ENCODE data around the gene CLEC4A. TPM values are rescaled to one million over a fixed set of nuclear protein-coding genes. Genes with fewer than 3 reads are reported as not detected.
A peak's percentile ranks its signal among the peaks of the same experiment; 100 is the strongest.
"Not testable (repeated sequence)": the region's sequence is repeated elsewhere in the genome, so short reads cannot be mapped to it uniquely, and the experiment has no call there.

Gene CLEC4A
- 4.6 TPM for total RNA-seq

DNA sequence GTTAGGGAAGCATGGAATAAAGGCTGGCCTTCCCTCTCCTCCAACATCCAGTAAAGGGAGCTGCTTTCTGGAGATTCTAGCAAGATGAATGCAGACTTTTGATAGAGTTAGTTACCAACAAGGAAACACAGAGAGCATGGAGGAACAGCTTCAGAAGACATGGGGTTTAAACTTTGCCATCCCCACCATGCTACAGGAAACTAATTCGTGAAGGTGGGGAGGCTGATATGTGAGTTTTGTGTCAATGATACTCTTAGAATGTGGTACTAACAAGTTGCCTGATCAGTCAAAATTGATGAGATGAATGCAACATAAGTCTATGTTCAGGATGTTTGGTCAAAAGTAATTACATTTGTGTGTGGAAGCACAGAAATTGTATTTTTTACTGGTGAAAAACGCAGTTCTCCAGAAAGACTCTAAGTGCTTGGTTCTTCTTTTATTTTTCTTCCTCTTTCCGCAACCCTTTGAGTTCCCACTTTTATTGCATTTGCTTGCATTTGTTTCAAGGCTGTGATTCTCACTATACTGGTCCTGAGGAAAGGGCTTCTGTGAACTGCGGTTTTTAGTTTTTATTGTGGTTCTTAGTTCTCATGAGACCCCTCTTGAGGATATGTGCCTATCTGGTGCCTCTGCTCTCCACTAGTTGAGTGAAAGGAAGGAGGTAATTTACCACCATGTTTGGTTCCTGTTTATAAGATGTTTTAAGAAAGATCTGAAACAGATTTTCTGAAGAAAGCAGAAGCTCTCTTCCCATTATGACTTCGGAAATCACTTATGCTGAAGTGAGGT, at the start of gene CLEC4A:
CLEC4A (plus strand) TSS at position 494 of the 789 bp plus-strand sequence; CDS start at position 756, 262 bp downstream.
- no peak for ATAC-seq
- no peak for DNase-seq (ENCODE audit: low spot score)
- intact Hi-C loops (cut with DNase I) = no loop called here

DNA sequence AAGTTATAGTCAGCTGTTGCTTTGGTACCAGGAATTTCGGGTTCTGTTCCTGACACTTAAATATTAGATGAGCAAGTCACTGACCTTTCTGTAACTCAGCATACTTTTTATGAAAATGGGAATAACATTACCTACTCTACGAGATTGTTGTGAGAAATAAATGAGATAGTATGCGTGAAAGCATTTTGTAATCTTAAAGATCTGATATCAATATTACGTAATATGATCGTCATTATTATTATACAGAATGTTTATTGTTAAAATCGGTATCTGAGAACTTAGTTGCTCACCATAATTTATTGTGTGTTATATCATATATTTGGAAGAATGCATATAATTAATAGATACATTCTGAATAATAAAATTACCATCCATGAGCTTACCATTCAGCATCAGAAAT, 47.5 kb upstream of the CLEC4A start:
- DNase-seq (ENCODE audit: low spot score) (no peak), ATAC-seq (no peak)
- intact Hi-C loops (cut with DNase I) = no loop called here

DNA sequence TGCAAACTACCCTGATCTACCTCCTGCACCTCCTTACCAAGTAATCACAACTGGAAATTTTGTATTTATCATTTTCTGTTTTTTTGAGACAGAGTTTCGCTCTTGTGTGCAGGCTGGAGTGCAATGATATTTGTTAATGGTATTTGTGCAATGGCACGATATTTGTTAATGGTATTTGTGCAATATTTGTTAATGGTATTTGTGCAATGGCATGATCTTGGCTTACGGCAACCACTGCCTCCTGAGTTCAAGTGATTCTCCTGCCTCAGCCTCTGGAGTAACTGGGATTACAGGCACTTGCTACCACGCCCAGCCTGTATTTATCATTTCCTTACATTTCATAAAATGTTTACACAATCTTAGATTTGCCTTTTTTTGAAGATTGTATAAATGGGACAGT, 47.1 kb upstream of the CLEC4A start:
- no peak for DNase-seq (ENCODE audit: low spot score)
- intact Hi-C loops (cut with DNase I) = no loop called here
- no peak for ATAC-seq

DNA sequence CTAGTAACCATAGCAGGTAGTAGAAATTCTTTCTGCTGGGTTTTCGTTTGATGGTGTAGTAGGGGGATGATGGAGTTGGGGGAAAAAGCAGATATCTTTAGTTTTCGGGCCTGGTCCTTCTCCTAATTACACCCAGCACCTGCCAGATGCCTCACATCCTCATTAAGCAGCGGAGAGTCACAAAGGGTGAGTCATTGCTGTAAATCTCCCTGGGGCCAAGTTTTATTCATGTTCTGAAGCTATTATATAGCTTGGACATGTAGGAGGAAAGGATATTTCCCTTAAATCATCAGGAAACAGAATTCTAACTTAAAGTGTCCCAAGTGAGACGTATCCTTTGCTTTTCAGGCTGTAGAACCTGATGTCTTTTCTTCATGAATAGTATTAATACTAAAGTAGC, 46.2 kb upstream of the CLEC4A start:
- DNase-seq (ENCODE audit: low spot score) = no peak
- no peak for ATAC-seq
- intact Hi-C loops (cut with DNase I) = no loop called here

DNA sequence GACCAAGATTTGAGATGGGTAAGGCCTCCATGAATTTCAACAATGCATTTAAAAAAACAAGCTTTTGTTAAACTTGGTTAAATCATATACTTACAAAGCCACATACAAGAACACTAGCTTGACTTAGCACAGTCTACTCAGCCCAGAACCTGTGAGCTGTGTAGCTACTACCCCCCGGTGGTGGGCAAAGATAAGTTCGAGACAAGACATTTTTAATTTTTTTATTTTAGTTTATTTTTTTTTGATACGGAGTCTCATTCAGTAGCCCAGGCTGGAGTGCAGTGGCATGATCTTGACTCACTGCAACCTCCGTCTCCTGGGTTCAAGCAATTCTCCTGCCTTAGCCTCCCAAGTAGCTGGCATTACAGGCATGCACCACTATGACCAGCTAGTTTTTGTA, 45.0 kb upstream of the CLEC4A start:
- intact Hi-C loops (cut with DNase I) = no loop called here
- ATAC-seq (no peak), DNase-seq (ENCODE audit: low spot score) (no peak)

DNA sequence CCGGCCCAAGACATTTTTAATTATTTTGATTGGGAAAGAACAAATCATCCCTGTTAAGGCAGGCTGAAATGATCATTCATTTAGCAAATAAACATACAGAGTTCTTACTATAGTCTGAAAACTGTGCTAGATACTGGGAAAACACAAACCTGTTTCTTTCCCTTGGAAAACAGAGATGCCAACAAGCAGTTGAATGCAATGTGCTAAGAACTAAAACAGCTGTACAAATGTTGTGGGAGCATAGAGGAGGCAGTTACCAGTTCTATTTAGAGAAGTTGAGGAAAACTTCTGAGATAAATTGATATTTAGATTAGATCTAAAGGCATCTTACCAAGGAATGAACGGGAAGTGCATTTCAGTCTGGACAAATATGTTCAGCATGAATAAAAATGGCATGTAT, 44.5 kb upstream of the CLEC4A start:
- intact Hi-C loops (cut with DNase I) = no loop called here
- no peak for ATAC-seq

DNA sequence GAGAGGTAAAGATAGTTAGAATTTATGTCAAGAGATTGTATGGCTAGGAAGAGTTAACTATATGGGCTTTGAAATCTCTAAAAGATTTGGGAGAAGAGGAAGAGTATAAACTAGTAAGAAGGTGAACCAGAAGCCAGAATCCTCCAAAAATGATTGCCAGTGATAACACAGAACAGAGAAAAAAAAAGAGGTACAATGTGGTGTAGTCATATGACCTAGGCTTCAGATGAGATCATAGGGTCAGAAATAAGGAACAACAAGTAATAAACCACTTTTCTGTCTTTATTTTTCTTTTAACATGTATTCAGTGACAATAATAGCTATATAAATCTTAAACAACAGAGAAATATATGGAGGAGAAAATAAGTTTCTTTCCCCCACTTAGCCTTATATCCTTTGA, 43.3 kb upstream of the CLEC4A start:
- intact Hi-C loops (cut with DNase I) = no loop called here
- ATAC-seq = no peak

More for the DNA sequence above, 44.5 kb upstream of the CLEC4A start:
- no peak for DNase-seq (ENCODE audit: low spot score)

DNA sequence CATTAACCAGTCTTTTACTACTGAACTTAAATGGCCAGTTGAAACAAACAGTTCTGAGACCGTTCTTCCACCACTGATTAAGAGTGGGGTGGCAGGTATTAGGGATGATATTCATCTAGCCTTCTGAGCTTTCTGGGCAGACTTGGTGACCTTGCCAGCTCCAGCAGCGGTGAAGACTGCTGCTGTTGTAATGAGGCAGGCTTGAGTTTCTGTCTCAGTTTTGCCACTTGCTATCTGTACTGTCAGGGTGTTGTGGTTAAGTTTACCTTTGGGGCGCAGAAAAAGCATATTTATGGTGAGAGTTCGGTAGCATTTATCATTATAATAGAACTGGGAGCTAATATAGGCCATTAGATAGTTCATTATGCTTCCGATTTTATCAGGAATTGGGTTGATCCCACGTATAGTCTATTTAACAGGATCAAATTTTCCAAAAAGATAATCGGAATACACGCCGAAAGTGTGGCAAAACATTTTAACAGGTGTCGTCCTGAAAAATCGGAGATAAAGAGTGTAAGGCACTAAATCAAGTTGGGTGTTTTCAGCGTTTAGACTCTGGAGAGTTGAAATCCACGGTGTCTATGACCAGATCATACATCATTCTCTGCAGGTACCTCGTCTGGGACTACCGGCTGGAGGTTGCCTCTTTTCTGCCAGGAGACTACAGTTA, 42.0 kb upstream of the CLEC4A start:
- DNase-seq (ENCODE audit: low spot score) (no peak), ATAC-seq (peak; percentile 48)
- intact Hi-C loops (cut with DNase I) = no loop called here

More for the DNA sequence above, 43.3 kb upstream of the CLEC4A start:
- DNase-seq (ENCODE audit: low spot score) = no peak

DNA sequence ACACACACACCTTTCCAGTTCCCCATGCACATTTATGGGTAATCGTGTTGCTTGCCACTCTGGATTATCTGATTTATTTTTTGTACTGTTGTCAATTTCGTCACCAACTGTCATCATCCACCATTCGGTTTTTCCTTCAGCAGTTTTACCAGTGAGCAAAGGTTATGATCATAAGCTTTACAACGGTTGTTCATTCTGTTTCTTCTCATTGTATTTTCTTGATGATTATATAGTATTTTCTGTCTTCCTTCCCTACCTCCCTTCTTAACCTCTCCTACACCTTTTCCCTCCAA, 40.7 kb upstream of the CLEC4A start:
- DNase-seq (ENCODE audit: low spot score) (no peak), ATAC-seq (no peak)
- intact Hi-C loops (cut with DNase I) = no loop called here

DNA sequence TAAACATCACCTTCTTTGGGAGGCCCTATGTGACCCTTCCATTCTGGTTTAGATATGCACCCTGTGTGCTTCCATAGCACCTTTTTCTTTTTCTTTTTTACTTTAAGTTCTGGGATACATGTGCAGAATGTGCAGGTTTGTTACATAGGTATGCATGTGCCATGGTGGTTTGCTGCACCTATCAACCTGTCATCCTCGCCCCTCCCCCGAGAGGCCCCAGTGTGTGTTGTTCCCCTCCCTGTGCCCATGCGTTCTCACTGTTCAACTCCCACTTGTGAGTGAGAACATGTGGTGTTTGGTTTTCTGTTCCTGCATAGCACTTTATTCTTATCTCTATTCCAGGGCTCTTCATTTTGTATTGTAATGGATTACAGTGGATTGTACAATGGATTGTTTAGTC, 39.1 kb upstream of the CLEC4A start:
- ATAC-seq; DNase-seq (ENCODE audit: low spot score); intact Hi-C loops (cut with DNase I): not testable (repeated sequence)

DNA sequence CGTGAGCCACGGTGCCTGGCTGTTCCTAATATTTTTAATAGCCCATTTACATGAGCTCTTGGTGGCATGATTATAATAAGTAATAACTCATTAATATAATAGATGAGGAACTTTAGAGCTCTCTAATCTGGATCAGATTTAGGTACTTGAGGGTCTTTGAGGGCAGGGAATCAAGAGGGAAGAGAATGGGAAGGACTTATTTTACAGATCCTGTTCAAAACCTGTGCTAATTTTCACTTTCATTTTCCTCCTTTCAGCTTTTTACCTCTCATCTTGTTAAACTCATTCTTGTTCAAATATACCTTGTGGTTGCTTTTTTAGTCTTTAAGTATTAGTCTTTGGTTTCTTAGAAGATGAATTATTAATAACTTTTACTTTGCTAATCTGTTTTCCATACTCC, 35.8 kb upstream of the CLEC4A start:
- intact Hi-C loops (cut with DNase I) = no loop called here
- DNase-seq (ENCODE audit: low spot score) (no peak), ATAC-seq (no peak)

DNA sequence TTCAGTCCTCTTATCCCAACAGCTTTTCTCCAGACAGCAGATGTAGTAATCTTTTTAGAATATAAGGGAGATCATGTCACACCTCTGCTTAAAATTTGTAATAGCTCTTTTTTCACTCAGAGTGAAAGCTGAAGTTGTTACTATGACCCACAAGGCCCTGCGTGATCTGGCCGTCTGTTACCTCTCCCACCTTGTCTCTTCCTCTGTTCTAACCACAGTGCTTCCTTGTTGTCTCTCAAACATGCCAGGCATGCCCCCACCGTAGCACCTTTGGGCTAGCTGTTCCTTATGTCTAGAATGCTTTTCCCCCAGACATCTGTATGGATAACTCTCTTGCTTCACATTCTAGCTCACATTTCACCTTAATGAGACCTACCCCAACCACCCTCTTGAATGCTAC, 34.8 kb upstream of the CLEC4A start:
- DNase-seq (ENCODE audit: low spot score) (no peak), ATAC-seq (no peak)
- intact Hi-C loops (cut with DNase I) = no loop called here

DNA sequence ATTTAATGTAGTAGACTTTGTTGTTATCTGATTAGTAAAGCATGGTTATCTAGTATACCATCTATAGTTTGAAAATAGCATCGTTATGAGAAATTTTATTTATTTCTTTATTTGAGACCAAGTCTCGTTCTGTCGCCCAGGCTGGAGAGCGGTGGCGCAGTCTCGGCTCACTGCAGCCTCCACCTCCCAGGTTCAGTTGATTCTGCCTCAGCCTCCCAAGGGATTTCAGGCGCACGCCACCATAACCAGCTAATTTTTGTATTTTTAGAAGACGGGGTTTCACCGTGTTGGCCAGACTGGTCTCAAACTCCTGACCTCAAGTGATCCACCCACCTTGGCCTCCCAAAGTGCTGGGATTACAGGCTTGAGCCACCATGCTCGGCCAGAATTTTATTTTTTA, 34.1 kb upstream of the CLEC4A start:
- intact Hi-C loops (cut with DNase I); DNase-seq (ENCODE audit: low spot score); ATAC-seq: not testable (repeated sequence)

DNA sequence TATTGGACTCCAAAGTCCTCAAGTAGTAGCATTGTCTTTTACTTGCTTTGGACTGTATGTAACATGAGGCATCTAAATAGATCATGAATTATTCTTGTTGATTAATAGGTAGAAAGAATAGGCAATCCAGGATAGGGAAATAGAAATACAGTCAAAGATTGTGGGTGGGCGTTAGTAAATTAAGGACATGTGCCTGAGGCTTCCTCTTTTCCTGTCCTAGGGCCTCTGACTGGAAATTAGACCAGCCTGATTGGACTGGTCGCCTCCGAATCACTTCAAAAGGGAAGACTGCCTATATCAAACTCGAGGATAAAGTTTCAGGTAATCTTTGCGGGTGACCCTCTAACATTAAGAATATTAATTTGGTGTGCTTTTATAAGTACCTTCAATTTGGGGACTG, 33.7 kb upstream of the CLEC4A start:
- ATAC-seq = no peak
- intact Hi-C loops (cut with DNase I) = no loop called here

DNA sequence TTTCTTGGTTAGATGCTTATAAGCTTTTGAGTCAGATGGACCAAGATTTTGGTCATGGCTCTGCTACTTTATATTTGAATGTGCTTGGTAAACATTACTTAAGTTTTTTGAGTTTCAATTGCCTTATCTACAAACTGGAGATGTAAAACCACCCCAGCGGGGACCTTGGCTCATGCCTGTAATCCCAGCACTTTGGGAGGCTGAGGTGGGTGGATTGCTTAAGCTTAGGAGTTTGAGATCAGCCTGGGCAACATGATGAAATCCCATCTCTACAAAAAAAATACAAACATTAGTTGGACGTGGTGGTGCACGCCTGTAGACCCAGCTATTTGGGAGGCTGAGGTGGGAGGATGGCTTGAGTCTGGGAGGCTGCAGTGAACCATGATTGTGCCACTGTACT, 30.1 kb upstream of the CLEC4A start:
- no peak for ATAC-seq
- intact Hi-C loops (cut with DNase I) = no loop called here
- DNase-seq (ENCODE audit: low spot score) = no peak

More for the DNA sequence above, 33.7 kb upstream of the CLEC4A start:
- no peak for DNase-seq (ENCODE audit: low spot score)

DNA sequence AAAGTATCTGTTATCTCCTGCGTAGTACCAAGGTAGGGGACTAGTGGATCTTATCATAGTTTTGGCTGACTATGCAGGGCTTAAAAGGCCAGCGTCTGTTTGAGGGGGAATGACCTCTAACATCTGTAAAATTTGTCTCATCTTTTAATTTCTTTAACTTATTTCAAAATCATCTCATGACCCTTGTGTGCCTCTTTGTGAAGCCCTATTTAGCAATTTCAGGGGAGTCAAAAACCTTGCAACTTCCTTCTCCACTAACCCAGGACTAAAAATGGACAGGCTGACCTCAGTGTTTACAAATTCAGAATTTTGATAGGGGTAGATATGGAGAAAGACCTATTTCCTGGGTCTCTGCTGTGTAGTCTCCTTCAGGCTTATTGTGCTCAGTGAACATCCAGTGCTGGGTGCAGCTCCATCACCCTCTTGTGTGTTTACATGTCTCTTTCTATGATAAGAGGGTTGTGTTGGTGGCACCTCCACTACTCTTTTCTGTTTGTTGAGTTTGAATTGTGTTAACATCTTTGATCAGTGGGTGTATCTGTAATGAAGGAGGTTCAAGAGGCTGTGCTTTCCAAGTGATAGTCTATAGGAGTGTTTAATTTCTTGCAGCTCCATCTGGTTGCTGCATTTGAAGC, 27.0 kb upstream of the CLEC4A start:
- DNase-seq (ENCODE audit: low spot score) = no peak
- intact Hi-C loops (cut with DNase I) = no loop called here

DNA sequence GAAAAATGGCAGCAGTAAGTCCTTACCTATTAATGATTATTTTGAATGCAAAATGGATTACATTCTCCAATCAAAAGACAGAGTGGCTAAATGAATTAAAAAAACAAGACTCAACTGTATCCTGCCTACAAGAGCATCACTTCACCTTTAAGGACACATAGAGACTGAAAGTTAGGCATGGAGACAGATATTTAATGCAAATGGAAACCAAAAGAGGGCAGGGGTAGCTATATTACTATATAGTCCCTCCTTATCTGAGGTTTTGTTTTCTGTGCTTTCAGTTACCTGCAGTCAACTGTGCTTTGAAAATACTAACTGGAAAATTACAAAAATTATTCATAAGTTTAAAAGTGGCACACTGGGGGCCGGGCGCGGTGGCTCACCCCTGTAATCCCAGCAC, 24.2 kb upstream of the CLEC4A start:
- DNase-seq (ENCODE audit: low spot score) (no peak), ATAC-seq (no peak)
- intact Hi-C loops (cut with DNase I) = no loop called here

More for the DNA sequence above, 27.0 kb upstream of the CLEC4A start:
- no peak for ATAC-seq

DNA sequence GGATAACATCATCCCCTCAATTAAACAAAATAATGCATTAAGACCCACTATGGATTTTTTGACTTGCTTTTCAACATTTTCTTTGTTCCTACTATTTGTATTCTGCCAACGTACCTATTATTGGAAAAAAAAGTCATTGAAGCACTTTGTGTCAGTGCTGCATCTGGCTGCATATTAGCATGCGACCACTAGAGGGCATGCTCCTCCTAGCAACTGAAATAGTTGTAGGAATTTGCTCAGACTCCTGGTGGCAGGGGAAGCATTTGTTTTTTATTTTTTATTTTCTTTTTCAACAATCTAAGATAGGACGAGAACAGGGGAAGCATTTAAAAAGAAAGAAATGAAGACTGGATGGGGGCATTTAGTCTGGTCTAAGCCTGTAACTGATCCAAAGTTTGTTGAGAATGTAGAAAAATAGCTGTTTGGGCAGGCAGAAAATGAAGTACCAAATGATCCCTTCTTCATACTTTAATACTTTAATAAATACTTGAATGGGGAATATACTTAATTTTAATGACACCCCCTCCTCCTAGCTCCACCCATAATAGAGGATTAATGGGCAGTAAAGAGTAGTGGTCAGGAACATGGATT, 14.5 kb upstream of the CLEC4A start:
- intact Hi-C loops (cut with DNase I) = no loop called here
- peak; percentile 61 for ATAC-seq

DNA sequence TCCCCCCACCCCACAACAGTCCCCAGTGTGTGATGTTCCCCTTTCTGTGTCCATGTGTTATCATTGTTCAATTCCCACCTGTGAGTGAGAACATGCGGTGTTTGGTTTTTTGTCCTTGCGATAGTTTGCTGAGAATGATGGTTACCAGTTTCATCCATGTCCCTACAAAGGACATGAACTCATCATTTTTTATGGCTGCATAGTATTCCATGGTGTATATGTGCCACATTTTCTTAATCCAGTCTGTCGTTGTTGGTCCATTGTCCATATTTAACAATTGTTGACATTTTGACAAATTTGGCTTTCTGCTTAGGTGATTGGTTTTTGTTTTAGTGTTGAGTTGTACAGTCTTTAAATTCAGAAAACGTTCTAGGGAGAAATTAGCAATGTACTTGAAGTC, 10.3 kb upstream of the CLEC4A start:
- DNase-seq (ENCODE audit: low spot score); ATAC-seq; intact Hi-C loops (cut with DNase I): not testable (repeated sequence)

More for the DNA sequence above, 14.5 kb upstream of the CLEC4A start:
- DNase-seq (ENCODE audit: low spot score) = peak; percentile 87

Measured in sciatic nerve (tissue), 2 donors.